Naive thymus-derived CD4-positive, alpha-beta T cell (primary cell): ENCODE results near the gene WAS. TPM values are rescaled to one million over a fixed set of nuclear protein-coding genes. Genes with fewer than 3 reads are reported as not detected.

Source experiments
- polyA plus RNA-seq, 2 donors: library from polyadenylated mRNA; unstranded; fragments of 300-500 nt; fragmentation: Illumina TruSeq; gene quantifications; one replicate each; pipeline ENCODE4 v1.2.3, GENCODE V29; 2021
- total RNA-seq, 6 experiments: library from RNA in 5 of 6; stranded (reverse) in 5 of 6; gene quantifications; 1 replicate in 5 of 6; 2 replicates in 1 of 6; pipeline ENCODE4 v1.2.3 and lab custom pipeline; 2021 to 2026

The WAS gene
- total and polyA plus RNA-seq, 7 experiments from 2014 or later: 18.6 to 164 (median 101) TPM

Other genes starting within 250 kb of the WAS start
- 10 to 100 TPM; 10.2 to 75.5 (median 17.3) TPM for gene SLC38A5, start 213.5 kb upstream of the WAS start, total RNA-seq
- gene SLC38A5, start 213.5 kb upstream of the WAS start, polyA plus RNA-seq: 1 to 10 TPM; 9.4 to 9.7 TPM
- 10 to 100 TPM; 48.6 to 62.5 (median 59.5) TPM for gene FTSJ1, start 207.6 kb upstream of the WAS start, total RNA-seq
- 10 to 100 TPM; 56.4 to 74.0 TPM for gene FTSJ1, start 207.6 kb upstream of the WAS start, polyA plus RNA-seq
- gene PORCN, start 174.8 kb upstream of the WAS start, total RNA-seq: 10 to 100 TPM; 13.1 to 19.0 (median 16.8) TPM
- gene PORCN, start 174.8 kb upstream of the WAS start, polyA plus RNA-seq: 10 to 100 TPM; 10.0 to 11.5 TPM
- 100 to 1,000 TPM in 1 of 5 experiments, 10 to 100 TPM in 4; 33.3 to 188 (median 35.3) TPM for gene EBP, start 162.0 kb upstream of the WAS start, total RNA-seq
- gene EBP, start 162.0 kb upstream of the WAS start, polyA plus RNA-seq: 10 to 100 TPM; 72.4 to 80.6 TPM
- 10 to 100 TPM; 20.2 to 31.2 (median 26.4) TPM for gene TBC1D25, start 144.1 kb upstream of the WAS start, total RNA-seq
- 10 to 100 TPM; 16.2 to 22.8 TPM for gene TBC1D25, start 144.1 kb upstream of the WAS start, polyA plus RNA-seq
- 100 to 1,000 TPM; 176 to 374 (median 329) TPM for gene RBM3, start 109.3 kb upstream of the WAS start, total RNA-seq
- 100 to 1,000 TPM; 242 to 254 TPM for gene RBM3, start 109.3 kb upstream of the WAS start, polyA plus RNA-seq
- 10 to 100 TPM; 44.8 to 66.9 (median 54.4) TPM for gene WDR13, start 86.3 kb upstream of the WAS start, total RNA-seq
- 10 to 100 TPM; 27.5 to 33.2 TPM for gene WDR13, start 86.3 kb upstream of the WAS start, polyA plus RNA-seq
- gene SUV39H1, start 12.9 kb downstream of the WAS start, total RNA-seq: 10 to 100 TPM in 1 of 5 experiments, 1 to 10 TPM in 4; 4.6 to 23.3 (median 8.6) TPM
- 10 to 100 TPM; 10.1 to 13.6 TPM for gene SUV39H1, start 12.9 kb downstream of the WAS start, polyA plus RNA-seq
- gene GLOD5, start 77.9 kb downstream of the WAS start, total RNA-seq: not detected
- gene GLOD5, start 77.9 kb downstream of the WAS start, polyA plus RNA-seq: not detected
- gene GATA1, start 102.8 kb downstream of the WAS start, total RNA-seq: 1 to 10 TPM in 1 of 5 experiments, under 1 TPM in 1, not detected in 3; 0.45 to 1.2 TPM
- not detected for gene GATA1, start 102.8 kb downstream of the WAS start, polyA plus RNA-seq
- 100 to 1,000 TPM in 2 of 5 experiments, 10 to 100 TPM in 3; 84.3 to 135 (median 96.1) TPM for gene HDAC6, start 118.3 kb downstream of the WAS start, total RNA-seq
- gene HDAC6, start 118.3 kb downstream of the WAS start, polyA plus RNA-seq: 10 to 100 TPM; 13.3 to 20.1 TPM
- not detected for gene ERAS, start 142.7 kb downstream of the WAS start, total RNA-seq
- gene ERAS, start 142.7 kb downstream of the WAS start, polyA plus RNA-seq: not detected
- gene PCSK1N, start 151.8 kb downstream of the WAS start, total RNA-seq: 10 to 100 TPM in 1 of 5 experiments, 1 to 10 TPM in 3, under 1 TPM in 1; 0.36 to 14.0 (median 3.5) TPM
- gene PCSK1N, start 151.8 kb downstream of the WAS start, polyA plus RNA-seq: 1 to 10 TPM; 6.0 to 7.9 TPM
- gene TIMM17B, start 214.0 kb downstream of the WAS start, total RNA-seq: 10 to 100 TPM; 41.1 to 46.6 (median 44.2) TPM
- 10 to 100 TPM; 55.8 to 57.0 TPM for gene TIMM17B, start 214.0 kb downstream of the WAS start, polyA plus RNA-seq
- 10 to 100 TPM; 64.1 to 89.5 (median 74.6) TPM for gene PQBP1, start 214.1 kb downstream of the WAS start, total RNA-seq
- gene PQBP1, start 214.1 kb downstream of the WAS start, polyA plus RNA-seq: 100 to 1,000 TPM; 110 to 125 TPM
- gene SLC35A2, start 227.8 kb downstream of the WAS start, total RNA-seq: 10 to 100 TPM; 13.9 to 36.7 (median 18.5) TPM
- 1 to 10 TPM; 6.7 to 8.1 TPM for gene SLC35A2, start 227.8 kb downstream of the WAS start, polyA plus RNA-seq
- gene PIM2, start 235.2 kb downstream of the WAS start, total RNA-seq: 100 to 1,000 TPM; 144 to 321 (median 276) TPM
- 100 to 1,000 TPM; 401 to 463 TPM for gene PIM2, start 235.2 kb downstream of the WAS start, polyA plus RNA-seq